ENCODE data around the gene SAYSD1. TPM values are rescaled to one million over a fixed set of nuclear protein-coding genes. Genes with fewer than 3 reads are reported as not detected.

The SAYSD1 gene
- total and polyA plus RNA-seq, 2 of the 8 experiments (the other 6 are each of a cell fraction or from before 2014, with no cell fraction given): 6.7 to 7.9 TPM

- Histone ChIP-seq H2BK120ac (replicated peaks; ENCODE audit: low read depth, low read length) (no peak overlapping the region), H2BK5ac (ENCODE audit: low read depth, low read length) (no peak overlapping the region), H3K9me3 (ENCODE audit: insufficient read depth in 2 of 2, low read depth in 1 of 2, low read length in 1 of 2) (no peaks in the 10 kb centered on the region), H3K36me3 (ENCODE audit: control insufficient read depth in 2 of 4, insufficient read depth in 4 of 4, low read length in 3 of 4) (no peaks in the 10 kb centered on the region; a peak in 1 of 8 replicates), H3K4me2 (ENCODE audit: insufficient read depth in 1 of 2, low read depth in 2 of 2, low read length in 2 of 2) (no peak overlapping the region), H3K9ac (replicated peaks in 1 of 4; ENCODE audit: extremely low read depth in 1 of 4, low read depth in 3 of 4, low read length in 3 of 4) (no peak overlapping the region), H3K14ac (ENCODE audit: insufficient read length) (no peak overlapping the region), H4K8ac (ENCODE audit: extremely low read depth, insufficient read depth, low read length) (no peak overlapping the region), H2BK20ac (ENCODE audit: low read length) (no peak overlapping the region), H3K23me2 (ENCODE audit: low read depth, low read length) (no peaks in the 10 kb centered on the region), H3K79me2 (ENCODE audit: control insufficient read depth in 1 of 2, insufficient read depth in 2 of 2, low read length in 2 of 2) (no peaks in the 10 kb centered on the region), H3K56ac (replicated peaks; ENCODE audit: insufficient read length, low read depth, low read length) (no peak overlapping the region), H3K4me1 (replicated peaks in 1 of 4; ENCODE audit: control insufficient read depth in 3 of 4, insufficient read depth in 4 of 4, low read length in 3 of 4) (no peaks in the 10 kb centered on the region), H3K18ac (ENCODE audit: extremely low read depth, low read length) (no peak overlapping the region), H3K27me3 (replicated peaks in 1 of 4; ENCODE audit: control insufficient read depth in 3 of 4, extremely low read depth in 1 of 4, insufficient read depth in 3 of 4, low read length in 3 of 4) (no peaks in the 10 kb centered on the region), H3K23ac (ENCODE audit: insufficient read length) (no peak overlapping the region), H2AFZ (ENCODE audit: low read length) (no peak overlapping the region), H4K20me1 (replicated peaks in 1 of 2; ENCODE audit: control insufficient read depth in 1 of 2, insufficient read depth in 2 of 2, low read length in 2 of 2) (no peaks in the 10 kb centered on the region), H3K4me3 (ENCODE audit: extremely low read depth in 1 of 4, insufficient read depth in 2 of 4, low read depth in 3 of 4, low read length in 4 of 4) (no peak overlapping the region), H2BK12ac (ENCODE audit: low read depth, low read length) (no peak overlapping the region), H3K4ac (replicated peaks; ENCODE audit: insufficient read length, low read depth, low read length) (no peak overlapping the region), H4K5ac (ENCODE audit: insufficient read length, low read depth, low read length) (no peak overlapping the region), H2BK15ac (ENCODE audit: low read length) (no peak overlapping the region), H2AK5ac (ENCODE audit: low read depth, low read length) (no peak overlapping the region), H3K27ac (ENCODE audit: low read depth, low read length) (no peak overlapping the region), H4K91ac (replicated peaks; ENCODE audit: insufficient read length, low read length) (no peak overlapping the region), H3K79me1 (ENCODE audit: low read depth, low read length) (no peaks in the 10 kb centered on the region)
- ChIA-PET CTCF (ENCODE audit: partially characterized antibody) (interaction anchor here (0.7 to 2.3 kb wide), 16 partner anchors 9 to 193 kb away, joined by 3 to 11 read pairs (median 4); no protein-coding TSS in a partner anchor), POLR2A (ENCODE audit: partially characterized antibody) (interaction anchor here (0.7 to 1.0 kb wide), 2 partner anchors 10 to 92 kb away, joined by 3 to 4 read pairs; no protein-coding TSS in a partner anchor)
- TF ChIP-seq CEBPB (IDR thresholded peaks at IDR 0.05; ENCODE audit: low read depth, low read length): peak; percentile 74
- no peak for TF ChIP-seq SIRT6 (IDR thresholded peaks at IDR 0.05; ENCODE audit: low read length)
- TF ChIP-seq NRF1 (IDR thresholded peaks at IDR 0.05; ENCODE audit: low read depth, low read length): no peak
- no peak for TF ChIP-seq HDAC6 (IDR thresholded peaks at IDR 0.05; ENCODE audit: low read depth, low read length)
- TF ChIP-seq YY1 (IDR thresholded peaks at IDR 0.05; ENCODE audit: low read depth, low read length): 0 out of 2 replicates have a peak, but pooled peaks have one; percentile 24
- no peak for TF ChIP-seq MAX (IDR thresholded peaks at IDR 0.05)
- TF ChIP-seq SIN3A (conservative IDR thresholded peaks at IDR 0.05 in 1 of 2, IDR thresholded peaks at IDR 0.05 in 1 of 2; ENCODE audit: low read depth in 1 of 2, low read length in 2 of 2): peak; percentile 65 to 73; a peak in 2 of 4 replicates
- no peak for TF ChIP-seq ASH2L (IDR thresholded peaks at IDR 0.05; ENCODE audit: low read length)
- DNase-seq (ENCODE audit: low read depth in 1 of 2, low spot score in 2 of 2) (peak in 1 of 2 experiments; percentile 66), FAIRE-seq (peak; percentile 84)
- 66% methylated on average over 2 of the region's 2 CpGs; no CpG with 5 or more reads in 1 of the 2 experiments for WGBS, 2 experiments (ENCODE audit: extremely low coverage in 1 of 2, insufficient coverage in 1 of 2, insufficient read length in 1 of 2, insufficient replicate concordance in 2 of 2, low coverage in 1 of 2, low lambda C conversion rate in 2 of 2, missing lambda C conversion rate in 1 of 2)
These were observed 22.3 kb upstream of the SAYSD1 start for GRCh38 chr6:39137245-39137644.

Data from H1 (cell line).